Skeletal muscle tissue (tissue), 4 donors: ENCODE measurements around the gene SLC25A18. TPM values are rescaled to one million over a fixed set of nuclear protein-coding genes. Genes with fewer than 3 reads are reported as not detected.
"Not testable (repeated sequence)": the region's sequence is repeated elsewhere in the genome, so short reads cannot be mapped to it uniquely, and the experiment has no call there.

Experiments
- H3K27ac ChIP-seq: one replicate; pipeline ENCODE4 v1.7.0; 2013; ENCODE audit warnings: mild to moderate bottlenecking, low read depth, low read length, inconsistent platforms
- H3K27me3 ChIP-seq, 3 donors: one replicate each; pipeline ENCODE4 v1.7.0; 2013; ENCODE audit warnings: low read length in 3 of 3; ENCODE audit not compliant: control insufficient read depth in 3 of 3, insufficient read depth in 3 of 3
- H3K36me3 ChIP-seq, 3 donors: one replicate each; pipeline ENCODE4 v1.7.0; 2013; ENCODE audit warnings: low read length in 3 of 3; ENCODE audit not compliant: control insufficient read depth in 3 of 3, insufficient read depth in 3 of 3
- H3K4me1 ChIP-seq, 3 donors: one replicate each; pipeline ENCODE4 v1.7.0; 2013; ENCODE audit warnings: low read length in 3 of 3, mild to moderate bottlenecking in 3 of 3; ENCODE audit not compliant: control insufficient read depth in 3 of 3, insufficient read depth in 3 of 3
- H3K4me3 ChIP-seq, 3 donors: one replicate each; pipeline ENCODE4 v1.7.0; 2013; ENCODE audit warnings: low read length in 3 of 3
- H3K9ac ChIP-seq, 3 donors: one replicate each; pipeline ENCODE4 v1.7.0; 2013; ENCODE audit warnings: low read length in 3 of 3, mild to moderate bottlenecking in 3 of 3, moderate library complexity in 2 of 3, low read depth in 1 of 3
- H3K9me3 ChIP-seq, 3 donors: one replicate each; pipeline ENCODE4 v1.7.0; 2013; ENCODE audit warnings: low read length in 3 of 3; ENCODE audit not compliant: control insufficient read depth in 3 of 3
- total RNA-seq: library from RNA; depleted of rRNA; stranded (reverse); fragments of >200 nt; gene quantifications from one replicate; pipeline ENCODE4 v1.2.3, GENCODE V29; 2014
- donor health status: Osteomylitis.

Gene SLC25A18
- total RNA-seq, 1 donor from 2014 or later, result not detected

DNA sequence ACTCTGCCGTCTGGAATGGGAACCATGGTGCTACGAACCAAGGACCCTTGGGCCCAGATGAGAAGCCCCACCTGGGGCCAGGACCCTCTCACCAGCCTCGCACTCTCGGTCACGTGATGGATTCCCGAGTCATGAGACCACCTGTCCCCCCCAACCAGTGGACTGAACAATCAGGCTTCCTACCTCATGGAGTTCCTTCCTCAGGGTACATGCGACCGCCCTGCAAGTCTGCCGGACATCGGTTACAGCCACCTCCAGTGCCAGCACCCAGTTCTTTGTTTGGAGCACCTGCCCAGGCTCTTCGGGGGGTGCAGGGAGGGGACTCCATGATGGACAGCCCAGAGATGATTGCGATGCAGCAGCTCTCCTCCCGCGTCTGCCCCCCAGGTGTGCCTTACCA is 20.8 kb upstream of the SLC25A18 start:
- Histone ChIP-seq H3K36me3 (peaks cover 24 to 39% (median 33%) of the 10 kb centered on the region in 3 donors), H3K4me1 (no peaks in the 10 kb centered on the region), H3K4me3 (no peak overlapping the region), H3K9ac (no peak overlapping the region), H3K9me3 (no peaks in the 10 kb centered on the region), H3K27me3 (no peaks in the 10 kb centered on the region), H3K27ac (no peak overlapping the region)

DNA sequence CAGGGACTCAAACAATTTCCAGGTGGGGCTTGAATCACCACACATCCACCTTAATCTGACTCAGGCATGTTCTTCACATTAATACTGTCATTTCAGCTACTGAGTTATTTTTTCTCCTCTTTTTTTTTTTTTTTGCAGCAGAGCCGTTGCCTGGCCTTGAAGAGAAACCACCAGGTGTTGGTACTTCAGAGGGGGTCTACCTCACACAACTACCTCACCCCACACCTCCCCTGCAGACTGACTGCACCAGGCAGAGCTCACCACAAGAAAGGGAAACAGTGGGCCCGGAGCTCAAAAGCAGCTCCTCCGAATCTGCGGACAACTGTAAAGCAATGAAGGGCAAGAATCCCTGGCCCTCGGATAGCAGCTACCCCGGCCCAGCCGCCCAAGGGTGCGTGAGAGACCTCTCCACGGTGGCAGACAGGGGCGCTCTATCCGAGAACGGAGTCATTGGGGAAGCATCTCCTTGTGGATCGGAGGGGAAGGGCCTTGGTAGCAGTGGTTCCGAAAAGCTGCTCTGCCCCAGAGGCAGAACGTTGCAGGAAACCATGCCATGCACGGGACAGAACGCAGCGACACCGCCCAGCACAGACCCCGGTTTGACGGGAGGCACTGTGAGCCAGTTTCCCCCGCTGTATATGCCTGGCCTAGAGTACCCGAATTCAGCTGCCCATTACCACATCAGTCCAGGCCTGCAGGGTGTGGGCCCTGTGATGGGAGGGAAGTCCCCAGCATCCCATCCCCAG is 15.1 kb upstream of the SLC25A18 start:
- no peaks in the 10 kb centered on the region for H3K9me3 ChIP-seq
- H3K9ac ChIP-seq, result no peak overlapping the region
- peaks cover 0 to 4% (median 0%) of the 10 kb centered on the region in 3 donors for H3K4me1 ChIP-seq
- H3K36me3 ChIP-seq, result peaks cover 25 to 39% (median 37%) of the 10 kb centered on the region in 3 donors
- H3K27me3 ChIP-seq, result no peaks in the 10 kb centered on the region
- H3K4me3 ChIP-seq, result no peak overlapping the region
- no peak overlapping the region for H3K27ac ChIP-seq

DNA sequence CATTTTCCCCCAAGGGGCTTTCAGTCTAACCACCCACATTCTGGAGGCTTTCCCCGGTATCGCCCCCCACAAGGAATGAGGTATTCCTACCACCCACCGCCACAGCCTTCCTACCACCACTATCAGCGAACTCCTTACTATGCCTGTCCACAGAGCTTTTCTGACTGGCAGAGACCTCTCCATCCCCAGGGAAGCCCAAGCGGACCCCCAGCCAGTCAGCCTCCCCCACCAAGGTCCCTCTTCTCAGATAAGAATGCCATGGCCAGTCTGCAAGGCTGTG is 14.6 kb upstream of the SLC25A18 start:
- Histone ChIP-seq H3K27ac (no peak overlapping the region), H3K36me3 (peaks cover 25 to 41% (median 38%) of the 10 kb centered on the region in 3 donors), H3K4me1 (peaks cover 0 to 7% (median 0%) of the 10 kb centered on the region in 3 donors), H3K9me3 (no peaks in the 10 kb centered on the region), H3K4me3 (no peak overlapping the region), H3K9ac (no peak overlapping the region), H3K27me3 (no peaks in the 10 kb centered on the region)

DNA sequence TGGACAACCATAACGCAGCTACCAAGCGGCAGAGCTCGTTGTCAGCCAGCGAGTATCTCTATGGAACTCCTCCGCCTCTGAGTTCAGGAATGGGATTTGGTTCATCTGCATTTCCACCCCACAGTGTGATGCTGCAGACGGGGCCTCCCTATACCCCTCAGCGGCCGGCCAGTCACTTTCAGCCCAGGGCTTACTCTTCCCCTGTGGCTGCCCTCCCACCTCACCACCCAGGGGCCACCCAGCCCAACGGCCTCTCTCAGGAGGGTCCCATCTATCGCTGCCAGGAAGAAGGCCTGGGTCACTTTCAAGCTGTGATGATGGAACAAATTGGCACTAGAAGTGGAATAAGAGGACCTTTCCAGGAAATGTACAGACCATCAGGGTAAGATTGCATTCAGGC is 14.1 kb upstream of the SLC25A18 start:
- Histone ChIP-seq H3K36me3 (peaks cover 25 to 46% (median 36%) of the 10 kb centered on the region in 3 donors), H3K9me3 (no peaks in the 10 kb centered on the region), H3K27ac (no peak overlapping the region), H3K4me3 (no peak overlapping the region), H3K4me1 (peaks cover 0 to 7% (median 0%) of the 10 kb centered on the region in 3 donors), H3K27me3 (no peaks in the 10 kb centered on the region), H3K9ac (no peak overlapping the region)

DNA sequence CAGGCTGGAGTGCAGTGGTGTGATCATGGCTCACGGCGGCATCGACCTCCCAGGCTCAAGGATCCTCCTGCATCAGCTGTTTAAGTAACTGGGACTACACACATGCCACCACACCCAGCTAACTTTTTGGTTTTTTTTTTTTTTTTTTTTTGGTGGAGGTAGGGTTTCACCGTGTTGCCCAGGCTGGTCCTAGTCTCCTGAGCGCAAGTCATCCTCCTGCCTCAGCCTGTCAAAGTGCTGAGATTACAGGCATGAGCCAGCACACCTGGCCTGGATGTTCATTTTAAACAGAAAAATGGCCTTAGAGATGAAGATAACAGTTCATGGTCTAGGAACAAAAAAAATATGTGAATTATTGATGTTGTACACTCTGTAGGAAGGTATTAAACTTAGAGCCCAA is 13.6 kb upstream of the SLC25A18 start:
- Histone ChIP-seq H3K27me3 (no peaks in the 10 kb centered on the region), H3K4me1 (peaks cover 0 to 7% (median 0%) of the 10 kb centered on the region in 3 donors), H3K9me3 (no peaks in the 10 kb centered on the region), H3K27ac (no peak overlapping the region), H3K9ac (no peak overlapping the region), H3K4me3 (no peak overlapping the region), H3K36me3 (peaks cover 25 to 50% (median 38%) of the 10 kb centered on the region in 3 donors)

DNA sequence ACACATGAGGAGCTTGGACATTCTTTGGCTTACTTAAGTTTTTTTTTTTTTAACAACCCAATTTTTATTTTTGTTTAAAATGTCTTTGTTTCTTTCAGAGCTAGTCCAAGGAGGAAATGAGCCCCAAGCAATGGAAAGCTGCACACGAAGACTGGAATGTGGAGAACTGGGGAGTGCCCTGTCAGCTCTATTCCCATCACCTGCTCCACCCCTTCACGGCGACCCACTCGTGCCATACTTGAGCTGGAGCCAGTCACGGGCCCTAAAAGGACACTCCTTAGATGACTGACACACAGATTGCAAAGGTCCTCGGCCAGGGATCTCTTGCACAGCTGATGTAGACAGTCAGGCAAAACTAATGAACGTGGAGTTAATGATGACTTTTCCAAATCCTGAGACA is 10.6 kb upstream of the SLC25A18 start:
- Histone ChIP-seq H3K9me3 (no peaks in the 10 kb centered on the region), H3K9ac (no peak overlapping the region), H3K27me3 (no peaks in the 10 kb centered on the region), H3K27ac (no peak overlapping the region), H3K4me1 (peaks cover 0 to 7% (median 0%) of the 10 kb centered on the region in 3 donors), H3K36me3 (peaks cover 32 to 57% (median 54%) of the 10 kb centered on the region in 3 donors), H3K4me3 (no peak overlapping the region)

DNA sequence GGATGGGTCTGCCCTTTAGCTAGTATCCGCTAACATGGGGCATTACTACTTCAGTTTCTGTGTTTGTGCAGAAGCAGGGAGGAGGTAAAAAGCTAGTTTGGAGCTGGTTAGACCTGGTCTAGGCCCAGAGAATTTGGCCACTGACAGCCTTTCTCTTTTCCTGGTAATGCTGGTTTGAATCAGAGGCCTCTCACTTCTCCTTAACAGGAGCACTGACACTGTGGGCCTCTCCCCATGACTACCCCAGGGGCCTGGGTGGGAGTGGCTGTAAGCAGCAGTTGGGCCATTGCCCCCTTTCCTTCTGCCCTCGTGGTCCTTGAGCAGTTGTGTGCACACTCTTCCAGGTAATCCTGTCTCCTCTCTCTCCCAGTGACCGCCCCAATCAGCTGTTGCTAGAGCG is 8.5 kb upstream of the SLC25A18 start:
- H3K9ac ChIP-seq, result peak overlapping the region in 1 of 3 donors; percentile 12
- peaks cover 0 to 7% (median 0%) of the 10 kb centered on the region in 3 donors for H3K4me1 ChIP-seq
- no peaks in the 10 kb centered on the region for H3K9me3 ChIP-seq
- H3K27me3 ChIP-seq, result no peaks in the 10 kb centered on the region
- H3K4me3 ChIP-seq, result no peak overlapping the region
- H3K27ac ChIP-seq, result no peak overlapping the region
- peaks cover 19 to 42% (median 41%) of the 10 kb centered on the region in 3 donors for H3K36me3 ChIP-seq

DNA sequence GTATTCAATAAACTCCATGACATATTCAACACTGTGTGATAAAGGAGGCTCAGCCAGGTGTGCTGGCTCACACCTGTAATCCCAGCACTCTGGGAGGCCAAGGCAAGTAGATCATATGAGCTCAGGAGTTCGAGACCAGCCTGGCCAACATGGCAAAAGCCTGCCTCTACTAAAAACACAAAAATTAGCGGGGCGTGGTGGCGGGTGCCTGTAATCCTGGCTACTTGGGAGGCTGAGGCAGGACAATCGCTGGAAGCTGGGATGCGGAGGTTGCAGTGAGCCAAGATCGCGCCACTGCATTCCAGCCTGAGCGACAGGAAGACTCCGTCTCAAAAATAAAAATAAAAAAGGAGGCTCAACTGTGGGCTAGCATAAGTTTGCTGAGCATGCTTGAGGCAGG is 4.1 kb upstream of the SLC25A18 start:
- H3K9ac ChIP-seq, result no peak overlapping the region
- no peaks in the 10 kb centered on the region for H3K9me3 ChIP-seq
- peaks cover 22% of the 10 kb centered on the region in 3 donors for H3K4me1 ChIP-seq
- H3K4me3 ChIP-seq, result no peak overlapping the region
- no peak overlapping the region for H3K27ac ChIP-seq
- H3K27me3 ChIP-seq, result no peaks in the 10 kb centered on the region
- peaks cover 11 to 22% (median 14%) of the 10 kb centered on the region in 3 donors for H3K36me3 ChIP-seq

DNA sequence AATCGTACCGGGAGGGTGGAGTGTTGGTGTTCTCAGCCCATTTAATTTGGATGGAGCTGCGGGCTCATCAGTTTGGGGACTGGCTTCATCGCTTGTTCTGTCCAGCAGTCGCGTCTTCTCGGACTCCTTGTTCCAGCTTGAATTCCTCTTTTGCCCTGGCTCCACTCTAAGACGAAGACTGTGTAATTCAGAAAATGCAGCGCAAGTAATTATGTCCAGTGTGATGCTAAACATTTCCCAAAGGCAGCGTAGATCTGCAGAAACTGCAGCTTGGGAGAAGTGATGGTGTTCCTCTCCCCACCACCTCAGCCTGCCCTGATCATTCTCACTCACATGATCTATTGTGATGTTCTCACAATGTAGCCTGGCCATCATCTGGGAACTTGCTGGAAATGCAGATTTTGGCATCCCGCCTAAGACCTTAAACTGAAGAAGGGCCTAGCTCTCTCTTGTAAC is 666 bp downstream of the SLC25A18 start:
- no peaks in the 10 kb centered on the region for H3K36me3 ChIP-seq
- no peaks in the 10 kb centered on the region for H3K9me3 ChIP-seq
- H3K27ac ChIP-seq, result peak overlapping the region; percentile 82
- H3K27me3 ChIP-seq, result no peaks in the 10 kb centered on the region
- peaks cover 23 to 29% (median 24%) of the 10 kb centered on the region in 3 donors for H3K4me1 ChIP-seq
- peak overlapping the region in 2 of 3 donors; percentile 24 to 81 for H3K9ac ChIP-seq
- H3K4me3 ChIP-seq, result peak overlapping the region; percentile 38 to 73 (median 46)

DNA sequence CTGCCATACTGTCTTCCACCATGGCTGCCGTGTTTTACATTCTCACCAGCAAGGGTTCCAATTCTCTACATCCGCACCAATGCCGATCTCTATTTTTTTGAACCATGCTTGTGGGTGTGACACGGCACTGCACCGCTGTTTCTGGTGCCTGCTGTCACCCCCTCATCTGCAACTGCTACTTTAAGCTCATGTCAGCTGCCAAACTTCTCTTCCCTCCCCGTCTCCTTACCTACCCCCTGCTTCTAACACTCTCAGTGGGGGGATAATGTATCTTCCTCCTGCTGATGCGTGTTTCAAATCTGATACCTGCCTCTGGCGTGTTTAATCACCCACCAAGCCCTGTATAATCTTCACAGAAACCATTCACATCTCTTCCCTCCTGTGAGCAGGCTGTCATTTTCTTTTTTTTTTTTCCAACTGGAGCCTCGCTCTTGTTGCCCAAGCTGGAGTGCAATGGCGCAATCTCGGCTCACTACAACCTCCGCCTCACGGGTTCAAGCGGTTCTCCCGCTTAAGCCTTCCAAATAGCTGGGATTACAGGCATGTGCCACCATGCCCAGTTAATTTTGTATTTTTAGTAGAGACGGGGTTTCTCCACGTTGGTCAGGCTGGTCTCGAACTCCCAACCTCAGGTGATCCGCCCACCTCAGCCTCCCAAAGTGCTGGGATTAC is 2.9 kb downstream of the SLC25A18 start:
- not testable (repeated sequence) for H3K4me3 ChIP-seq, H3K27ac ChIP-seq, H3K27me3 ChIP-seq, H3K36me3 ChIP-seq, H3K9me3 ChIP-seq, H3K9ac ChIP-seq
- H3K4me1 ChIP-seq, result peaks cover 41 to 48% (median 42%) of the 10 kb centered on the region in 3 donors
